B cell (primary cell): ENCODE measurements around the gene AICDA. TPM values are rescaled to one million over a fixed set of nuclear protein-coding genes. Genes with fewer than 3 reads are reported as not detected.
A peak's percentile ranks its signal among the peaks of the same experiment; 100 is the strongest.

Experiments used
- ATAC-seq: fragments of 200-7000 bp; cut with Tn5 transposase; one replicate; pipeline ENCODE4 v1.10.0; 2021; ENCODE audit warnings: low read depth, mild to moderate bottlenecking, moderate number of reproducible peaks, moderate library complexity
- CTCF ChIA-PET: fragments of 350-600 bp; sonication (Branson Sonifier 250); formaldehyde crosslinking; loops from one replicate; lab custom pipeline; 2021; ENCODE audit warnings: antibody characterized with exemption, inconsistent platforms; lab: Charles Lee
- POLR2A ChIA-PET: fragments of 350-600 bp; sonication (Branson Sonifier 250); formaldehyde crosslinking; loops from one replicate; lab custom pipeline; 2021; ENCODE audit warnings: antibody characterized with exemption; lab: Charles Lee
- DNase-seq: peaks from one replicate; pipeline ENCODE4 v3.0.0; 2013
- H2AFZ ChIP-seq: 2 replicates; pipeline ENCODE4 v1.6.1; 2012; ENCODE audit warnings: mild to moderate bottlenecking, low read depth, low read length; ENCODE audit not compliant: insufficient read depth, poor library complexity, severe bottlenecking
- H3K27ac ChIP-seq, 2 donors: 1 replicate in 1 of 2; 2 replicates in 1 of 2; pipeline ENCODE4 v1.5.1; 2012 to 2013; ENCODE audit warnings: low read length in 2 of 2, mild to moderate bottlenecking in 2 of 2, moderate library complexity in 1 of 2
- H3K27me3 ChIP-seq, 4 experiments: fragments of 200-600 bp in 1 of 4; sonication (generic) in 1 of 4; replicated peaks in 1 of 4; 1 replicate in 2 of 4; 2 replicates in 2 of 4; pipeline versions ENCODE4 v1.6.1 to v1.7.0; 2013 to 2016; ENCODE audit warnings: low read length in 3 of 4, mild to moderate bottlenecking in 2 of 4, mixed read lengths in 1 of 4, moderate library complexity in 1 of 4; ENCODE audit not compliant: insufficient read depth in 4 of 4, control insufficient read depth in 3 of 4; ENCODE audit errors: control extremely low read depth in 1 of 4
- H3K36me3 ChIP-seq, 2 experiments: replicated peaks in 1 of 2; 1 replicate in 1 of 2; 2 replicates in 1 of 2; pipeline versions ENCODE4 v1.6.1 to v1.7.1; 2013; ENCODE audit warnings: low read length in 1 of 2; ENCODE audit not compliant: insufficient read depth in 2 of 2, control insufficient read depth in 1 of 2; ENCODE audit errors: control extremely low read depth in 1 of 2, extremely low read depth in 1 of 2
- H3K4me1 ChIP-seq, 2 donors: fragments of 200-600 bp in 1 of 2; sonication (generic) in 1 of 2; 1 replicate in 1 of 2; 2 replicates in 1 of 2; pipeline versions ENCODE4 v1.5.1 to v1.6.1; 2013 to 2017; ENCODE audit warnings: low read length in 2 of 2; ENCODE audit not compliant: control insufficient read depth in 2 of 2, insufficient read depth in 2 of 2
- H3K4me2 ChIP-seq: replicated peaks from 2 replicates; pipeline ENCODE3; 2012; ENCODE audit warnings: mild to moderate bottlenecking, low read depth, low read length; ENCODE audit not compliant: poor library complexity, severe bottlenecking
- H3K4me3 ChIP-seq, 5 experiments: fragments of 200-600 bp in 1 of 5; sonication (generic) in 1 of 5; 1 replicate in 3 of 5; 2 replicates in 2 of 5; pipeline versions ENCODE4 v1.5.1 to v1.7.0; 2011 to 2016; ENCODE audit warnings: low read length in 4 of 5, mild to moderate bottlenecking in 4 of 5, low read depth in 2 of 5, control low read depth in 1 of 5, moderate library complexity in 1 of 5; ENCODE audit not compliant: insufficient read depth in 1 of 5; ENCODE audit errors: control extremely low read depth in 1 of 5, extremely low read depth in 1 of 5
- H3K79me2 ChIP-seq: fragments of 200-600 bp; sonication (generic); one replicate; pipeline ENCODE4 v1.6.0; 2016; ENCODE audit warnings: low read length; ENCODE audit not compliant: control insufficient read depth, insufficient read depth
- H3K9ac ChIP-seq: fragments of 200-600 bp; sonication (generic); 2 replicates; pipeline ENCODE4 v1.6.1; 2017; ENCODE audit warnings: mild to moderate bottlenecking, low read length, moderate library complexity
- H3K9me3 ChIP-seq, 3 donors: one replicate each; pipeline versions ENCODE4 v1.6.1 to v1.7.1; 2013; ENCODE audit warnings: low read length in 2 of 3; ENCODE audit not compliant: control insufficient read depth in 2 of 3, insufficient read depth in 1 of 3; ENCODE audit errors: control extremely low read depth in 1 of 3
- H4K20me1 ChIP-seq: 2 replicates; pipeline ENCODE4 v1.6.0; 2012; ENCODE audit warnings: mild to moderate bottlenecking, low read length; ENCODE audit not compliant: insufficient read depth, control insufficient read depth, poor library complexity, severe bottlenecking
- H3K27ac Mint-ChIP-seq: one replicate; pipeline ENCODE4 v1.8.0; 2021; ENCODE audit warnings: mixed read lengths
- H3K27me3 Mint-ChIP-seq: one replicate; pipeline ENCODE4 v1.8.0; 2021; ENCODE audit warnings: mixed read lengths
- H3K4me1 Mint-ChIP-seq: one replicate; pipeline ENCODE4 v1.8.0; 2021; ENCODE audit warnings: mixed read lengths
- H3K4me3 Mint-ChIP-seq: one replicate; pipeline ENCODE4 v1.8.0; 2021; ENCODE audit warnings: mixed read lengths
- H3K9me3 Mint-ChIP-seq: one replicate; pipeline ENCODE4 v1.8.0; 2022; ENCODE audit warnings: mixed read lengths; ENCODE audit not compliant: insufficient read depth
- CTCF ChIP-seq: fragments of 200-600 bp; IDR thresholded peaks from one replicate; pipeline ENCODE4 v1.8.0; 2022; ENCODE audit warnings: antibody characterized with exemption, mild to moderate bottlenecking
- EZH2 ChIP-seq: IDR thresholded peaks from 2 replicates; pipeline ENCODE4 v1.6.1; 2012; ENCODE audit warnings: borderline replicate concordance, low read depth, mild to moderate bottlenecking, moderate library complexity, low read length; ENCODE audit not compliant: insufficient read depth, poor library complexity, severe bottlenecking
- WGBS: methylation state at CpG from one replicate; pipeline ENCODE4 v1.1.5; 2013; ENCODE audit warnings: missing lambda C conversion rate; ENCODE audit not compliant: insufficient coverage; 5-methylcytosine and 5-hydroxymethylcytosine counted together
- intact Hi-C: fragments of 100-400 bp; cut with micrococcal nuclease; formaldehyde crosslinking; loops from one replicate; pipeline ENCODE4 v1.10.0; 2022
- polyA plus RNA-seq: library from polyadenylated mRNA; depleted of rRNA; stranded (reverse); fragments of >200 nt; gene quantifications from 2 replicates; pipeline ENCODE4 v1.2.3, GENCODE V29; 2012
- total RNA-seq, 2 donors: library from RNA; stranded (reverse); fragments of 120-200 nt in 1 of 2; gene quantifications; 1 replicate in 1 of 2; 2 replicates in 1 of 2; pipeline versions ENCODE4 v1.2.3 to v1.2.4, GENCODE V29; 2013 to 2022

AICDA gene
- total and polyA plus RNA-seq, 2 donors (not counting 1 experiment from before 2014, with no cell fraction given) = 0.94 to 1.0 TPM

- H3K27me3 ChIP-seq = no peaks in the 10 kb centered on the region
- H3K27ac Mint-ChIP-seq = no peak overlapping the region
- H3K4me3 Mint-ChIP-seq = no peak overlapping the region
- POLR2A ChIA-PET = no interaction called here
- no peaks in the 10 kb centered on the region for H3K27me3 Mint-ChIP-seq
- no peaks in the 10 kb centered on the region for H4K20me1 ChIP-seq
- H3K79me2 ChIP-seq = no peaks in the 10 kb centered on the region
- no peak for DNase-seq
- TF ChIP-seq CTCF (no peak), EZH2 (no peak)
- CTCF ChIA-PET = interaction anchor here (2.2 kb wide), 1 partner anchor 9 kb away, joined by 9 read pairs; no protein-coding TSS in a partner anchor
- no peak overlapping the region for H3K9ac ChIP-seq
- intact Hi-C loops = no loop called here
- no peak overlapping the region for H3K4me3 ChIP-seq
- 95% methylated on average over 3 of the region's 5 CpGs for WGBS
- H3K4me1 Mint-ChIP-seq = peaks cover 30% of the 10 kb centered on the region
- H2AFZ ChIP-seq = no peak overlapping the region
- H3K27ac ChIP-seq = no peak overlapping the region
- no peak for ATAC-seq
- H3K9me3 Mint-ChIP-seq = no peaks in the 10 kb centered on the region
- H3K36me3 ChIP-seq = no peaks in the 10 kb centered on the region
- no peak overlapping the region for H3K4me2 ChIP-seq
- H3K9me3 ChIP-seq = no peaks in the 10 kb centered on the region
- peaks cover 24 to 25% of the 10 kb centered on the region in 2 donors for H3K4me1 ChIP-seq
Measured at GRCh38 chr12:8647968-8648367, 35.3 kb upstream of the AICDA start.

GRCh38 chr12:8644345-8645248 lies 31.9 kb upstream of the AICDA start:
- H3K9ac ChIP-seq = peak overlapping the region; percentile 33
- ChIA-PET POLR2A (no interaction called here), CTCF (interaction anchor here (0.6 to 1.9 kb wide), 6 partner anchors 12 to 216 kb away, joined by 3 to 7 read pairs (median 4); no protein-coding TSS in a partner anchor)
- H3K79me2 ChIP-seq = no peaks in the 10 kb centered on the region
- no peaks in the 10 kb centered on the region for H3K27me3 ChIP-seq
- ATAC-seq (peak; percentile 68), DNase-seq (peak; percentile 40)
- H3K36me3 ChIP-seq = no peaks in the 10 kb centered on the region
- H3K4me3 ChIP-seq = peak overlapping the region in 1 of 5 experiments; percentile 20
- no peaks in the 10 kb centered on the region for H3K9me3 ChIP-seq
- intact Hi-C loops = no loop called here
- peaks cover 24 to 25% of the 10 kb centered on the region in 2 donors for H3K4me1 ChIP-seq
- Mint-ChIP-seq H3K27ac (peak overlapping the region; percentile 93), H3K27me3 (no peaks in the 10 kb centered on the region), H3K4me1 (peaks cover 30% of the 10 kb centered on the region), H3K4me3 (peak overlapping the region; percentile 75), H3K9me3 (no peaks in the 10 kb centered on the region)
- TF ChIP-seq CTCF = no peak
- TF ChIP-seq EZH2 = no peak
- H4K20me1 ChIP-seq = no peaks in the 10 kb centered on the region
- H2AFZ ChIP-seq = peak overlapping the region; percentile 52
- H3K27ac ChIP-seq = peak overlapping the region; percentile 42 to 56
- H3K4me2 ChIP-seq = peak overlapping the region; percentile 41
- no CpG with 5 or more reads among the region's 5 CpGs for WGBS
